COR-L47 (cell line): ENCODE results near the gene PIK3CB.
"Not testable (repeated sequence)": the region's sequence is repeated elsewhere in the genome, so short reads cannot be mapped to it uniquely, and the experiment has no call there.

Experiments
- DNase-seq: peaks from one replicate; lab custom pipeline; 2025; lab: John Stamatoyannopoulos, UW

PIK3CB gene

GRCh38 chr3:138846824-138847223 is 12.1 kb upstream of the PIK3CB start:
- DNase-seq = not testable (repeated sequence)

- DNase-seq = no peak
Observed at GRCh38 chr3:138846262-138846791, 11.6 kb upstream of the PIK3CB start.

GRCh38 chr3:138845771-138846173 is 11.0 kb upstream of the PIK3CB start:
- no peak for DNase-seq

- DNase-seq = no peak
Observed at GRCh38 chr3:138845181-138845601, 10.5 kb upstream of the PIK3CB start.

- DNase-seq = no peak
Observed at GRCh38 chr3:138842483-138843188, 7.9 kb upstream of the PIK3CB start.

GRCh38 chr3:138838385-138838784 is 3.7 kb upstream of the PIK3CB start:
- not testable (repeated sequence) for DNase-seq

GRCh38 chr3:138835846-138836245 is 1.1 kb upstream of the PIK3CB start:
- DNase-seq = not testable (repeated sequence)

GRCh38 chr3:138835397-138835757 is 649 bp upstream of the PIK3CB start:
- DNase-seq = no peak

GRCh38 chr3:138833899-138834595 is 681 bp downstream of the PIK3CB start:
- DNase-seq = peak; percentile 92

GRCh38 chr3:138832473-138833057 is 2.2 kb downstream of the PIK3CB start:
- not testable (repeated sequence) for DNase-seq

- DNase-seq = no peak
Observed at GRCh38 chr3:138829886-138830510, 4.7 kb downstream of the PIK3CB start.

- DNase-seq = no peak
Observed at GRCh38 chr3:138829097-138829496, 5.6 kb downstream of the PIK3CB start.

GRCh38 chr3:138827222-138827621 is 7.5 kb downstream of the PIK3CB start:
- no peak for DNase-seq

- no peak for DNase-seq
Observed at GRCh38 chr3:138825336-138825735, 9.4 kb downstream of the PIK3CB start.

GRCh38 chr3:138824114-138824506 is 10.6 kb downstream of the PIK3CB start:
- DNase-seq = no peak

- DNase-seq = not testable (repeated sequence)
Observed at GRCh38 chr3:138820379-138820778, 14.3 kb downstream of the PIK3CB start.

- DNase-seq = no peak
Observed at GRCh38 chr3:138818185-138818860, 16.4 kb downstream of the PIK3CB start.

- DNase-seq = no peak
Observed at GRCh38 chr3:138817695-138818094, 17.0 kb downstream of the PIK3CB start.

GRCh38 chr3:138812806-138813205 is 21.9 kb downstream of the PIK3CB start:
- no peak for DNase-seq

GRCh38 chr3:138809500-138810256 is 25.1 kb downstream of the PIK3CB start:
- DNase-seq = no peak
